Naive thymus-derived CD4-positive, alpha-beta T cell (primary cell): ENCODE data around the gene PCDHAC1. TPM values are rescaled to one million over a fixed set of nuclear protein-coding genes. Genes with fewer than 3 reads are reported as not detected.
"Not testable (repeated sequence)": the region's sequence is repeated elsewhere in the genome, so short reads cannot be mapped to it uniquely, and the experiment has no call there.

Experiments
- ATAC-seq: fragments of 150-1000 bp; cut with Tn5 transposase; 2 replicates; pipeline ENCODE4 v1.10.0; 2021; ENCODE audit warnings: mild to moderate bottlenecking, moderate library complexity
- CTCF ChIA-PET: fragments of 350-600 bp; sonication (Branson Sonifier 250); formaldehyde crosslinking; loops from one replicate; lab custom pipeline; 2021; ENCODE audit warnings: antibody characterized with exemption; lab: Charles Lee
- POLR2A ChIA-PET: fragments of 350-600 bp; sonication (Branson Sonifier 250); formaldehyde crosslinking; loops from one replicate; lab custom pipeline; 2021; ENCODE audit warnings: antibody characterized with exemption, inconsistent platforms; lab: Charles Lee
- DNase-seq, 9 donors: peaks; one replicate each; pipeline versions ENCODE4 v3.0.0 to v3.0.0-alpha.2; 2020 to 2022; ENCODE audit warnings: mixed read lengths in 1 of 9
- H3K27ac ChIP-seq: one replicate; pipeline ENCODE4 v1.7.0; 2013; ENCODE audit warnings: mild to moderate bottlenecking, low read depth, low read length, moderate library complexity
- H3K27me3 ChIP-seq, 2 donors: one replicate each; pipeline ENCODE4 v1.7.0; 2013; ENCODE audit warnings: low read length in 2 of 2, mild to moderate bottlenecking in 2 of 2, moderate library complexity in 2 of 2; ENCODE audit not compliant: control insufficient read depth in 2 of 2, insufficient read depth in 2 of 2
- H3K36me3 ChIP-seq, 3 experiments: 1 replicate in 2 of 3; 2 replicates in 1 of 3; pipeline ENCODE4 v1.7.0; 2013; ENCODE audit warnings: low read length in 3 of 3, mild to moderate bottlenecking in 3 of 3, moderate library complexity in 1 of 3; ENCODE audit not compliant: insufficient read depth in 3 of 3, control insufficient read depth in 2 of 3
- H3K4me1 ChIP-seq, 2 donors: one replicate each; pipeline ENCODE4 v1.7.0; 2013; ENCODE audit warnings: low read length in 2 of 2, mild to moderate bottlenecking in 2 of 2, moderate library complexity in 1 of 2; ENCODE audit not compliant: control insufficient read depth in 2 of 2, insufficient read depth in 2 of 2
- H3K4me3 ChIP-seq: 2 replicates; pipeline ENCODE4 v1.7.0; 2013; ENCODE audit warnings: mild to moderate bottlenecking, low read length
- H3K9me3 ChIP-seq, 3 experiments: 1 replicate in 2 of 3; 2 replicates in 1 of 3; pipeline ENCODE4 v1.7.0; 2013; ENCODE audit warnings: low read length in 3 of 3; ENCODE audit not compliant: control insufficient read depth in 2 of 3
- H3K27ac Mint-ChIP-seq, 9 donors: one replicate each; pipeline ENCODE4 v1.8.0; 2020 to 2022; ENCODE audit warnings: mixed read lengths in 9 of 9, mild to moderate bottlenecking in 8 of 9, moderate library complexity in 5 of 9, inconsistent platforms in 2 of 9
- H3K27me3 Mint-ChIP-seq, 5 donors: one replicate each; pipeline ENCODE4 v1.8.0; 2021 to 2022; ENCODE audit warnings: mixed read lengths in 5 of 5, mild to moderate bottlenecking in 1 of 5
- H3K36me3 Mint-ChIP-seq, 5 donors: one replicate each; pipeline ENCODE4 v1.8.0; 2020 to 2022; ENCODE audit warnings: mixed read lengths in 5 of 5, mild to moderate bottlenecking in 3 of 5, inconsistent platforms in 1 of 5
- H3K4me1 Mint-ChIP-seq, 7 donors: one replicate each; pipeline ENCODE4 v1.8.0; 2020 to 2022; ENCODE audit warnings: mixed read lengths in 7 of 7, mild to moderate bottlenecking in 3 of 7, inconsistent platforms in 1 of 7
- H3K4me3 Mint-ChIP-seq, 10 donors: one replicate each; pipeline ENCODE4 v1.8.0; 2020 to 2022; ENCODE audit warnings: mild to moderate bottlenecking in 10 of 10, mixed read lengths in 10 of 10, moderate library complexity in 6 of 10, inconsistent platforms in 2 of 10
- H3K9me3 Mint-ChIP-seq, 11 donors: one replicate each; pipeline ENCODE4 v1.8.0; 2020 to 2022; ENCODE audit warnings: mixed read lengths in 11 of 11, mild to moderate bottlenecking in 4 of 11, inconsistent platforms in 1 of 11, moderate library complexity in 1 of 11
- intact Hi-C, 2 donors: fragments of 100-400 bp; cut with micrococcal nuclease; formaldehyde crosslinking; loops; one replicate each; pipeline ENCODE4 v1.15.1; 2023
- polyA plus RNA-seq, 2 donors: library from polyadenylated mRNA; unstranded; fragments of 300-500 nt; fragmentation: Illumina TruSeq; gene quantifications; one replicate each; pipeline ENCODE4 v1.2.3, GENCODE V29; 2021
- total RNA-seq, 6 experiments: library from RNA in 5 of 6; stranded (reverse) in 5 of 6; gene quantifications; 1 replicate in 5 of 6; 2 replicates in 1 of 6; pipeline ENCODE4 v1.2.3 and lab custom pipeline; 2021 to 2026

Gene PCDHAC1, protein sequence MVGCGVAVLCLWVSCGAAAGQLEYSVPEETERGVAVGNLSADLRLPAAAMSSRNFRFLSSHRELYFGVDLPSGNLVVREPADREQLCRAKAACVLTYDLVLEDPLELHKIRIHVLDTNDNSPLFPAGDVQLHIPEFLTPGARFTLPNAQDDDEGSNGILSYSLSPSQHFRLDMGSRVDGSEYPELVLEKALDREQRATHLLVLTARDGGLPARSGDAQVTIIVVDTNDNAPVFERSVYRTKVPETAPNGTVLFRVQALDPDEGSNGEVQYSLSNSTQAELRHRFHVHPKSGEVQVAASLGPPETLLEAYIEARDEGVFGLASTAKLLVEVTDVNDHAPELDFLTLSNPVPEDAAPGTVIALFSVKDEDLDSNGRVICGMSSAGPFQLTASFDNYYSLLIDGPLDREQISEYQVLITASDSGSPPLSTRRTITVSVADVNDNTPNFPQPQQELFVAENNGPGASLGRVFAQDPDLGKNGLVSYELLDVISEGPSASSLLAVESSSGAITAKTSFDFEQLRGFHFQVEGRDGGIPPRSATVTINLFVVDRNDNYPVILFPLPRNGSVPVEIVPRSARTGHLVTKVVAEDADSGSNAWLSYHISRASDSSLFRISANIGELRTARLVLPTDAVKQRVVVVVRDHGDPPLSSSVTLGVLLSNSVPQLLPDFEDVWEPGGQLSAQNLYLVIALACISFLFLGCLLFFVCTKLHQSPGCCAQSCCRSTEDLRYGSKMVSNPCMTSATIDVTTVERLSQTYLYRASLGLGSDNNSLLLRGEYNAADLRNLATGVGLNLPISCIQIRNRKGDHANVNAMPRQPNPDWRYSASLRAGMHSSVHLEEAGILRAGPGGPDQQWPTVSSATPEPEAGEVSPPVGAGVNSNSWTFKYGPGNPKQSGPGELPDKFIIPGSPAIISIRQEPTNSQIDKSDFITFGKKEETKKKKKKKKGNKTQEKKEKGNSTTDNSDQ
- not detected for total RNA-seq
- not detected for polyA plus RNA-seq
- 0.40 reads per million for total RNA-seq (lab: John Stamatoyannopoulos, UW)

DNA sequence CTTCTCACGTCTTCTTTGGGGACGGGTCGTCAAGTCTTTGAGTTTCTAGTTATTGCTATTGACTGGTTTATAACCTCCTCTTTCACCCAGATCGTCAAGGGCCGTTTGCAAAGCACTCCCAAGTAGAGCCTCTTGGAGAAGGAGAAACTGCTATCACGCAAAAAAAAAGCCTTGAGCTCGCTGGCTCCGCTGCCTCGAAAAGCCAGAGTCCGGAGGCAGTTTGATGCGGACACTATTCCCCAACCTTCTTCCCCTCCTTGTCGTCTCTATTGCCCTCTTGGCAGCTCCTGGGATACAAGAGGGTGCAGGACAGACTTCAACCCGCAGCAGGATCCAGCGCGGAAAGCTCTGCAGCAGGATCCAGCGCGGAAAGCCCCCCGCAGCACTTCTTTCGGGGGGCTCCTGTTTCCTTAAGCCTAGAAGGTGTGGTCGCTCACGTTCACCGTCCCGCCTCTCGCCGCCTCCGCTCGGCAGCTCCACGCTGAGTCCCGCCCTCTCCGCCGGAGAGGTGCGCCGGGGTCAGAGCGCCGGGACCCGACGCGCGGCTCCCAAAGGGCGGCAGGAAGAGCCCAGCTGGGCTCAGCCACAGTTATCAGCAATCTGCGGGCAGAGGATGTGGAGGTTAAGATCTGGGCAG, at the start of gene PCDHAC1:
TSS of gene PCDHAC1 (plus strand) at position 494 of the 637 bp plus-strand sequence. CDS start 594 bp downstream, outside the sequence.
- H3K36me3 ChIP-seq: no peaks in the 10 kb centered on the region
- Mint-ChIP-seq H3K4me3 (peak within 1 kb of the TSS; percentile 17 to 78 (median 72)), H3K9me3 (peaks cover 0 to 42% (median 10%) of the 10 kb centered on the region in 11 donors), H3K4me1 (peaks cover 0 to 18% (median 10%) of the 10 kb centered on the region in 7 donors), H3K36me3 (peaks cover 0 to 17% (median 4%) of the 10 kb centered on the region in 5 donors), H3K27me3 (peaks cover 24 to 73% (median 69%) of the 10 kb centered on the region in 5 donors), H3K27ac (no peak within 1 kb of the TSS)
- no peak for ATAC-seq
- H3K9me3 ChIP-seq: no peaks in the 10 kb centered on the region
- intact Hi-C loops: no loop called here
- H3K4me3 ChIP-seq: no peak within 1 kb of the TSS
- DNase-seq: no peak
- H3K4me1 ChIP-seq: no peaks in the 10 kb centered on the region
- CTCF ChIA-PET: no interaction called here
- POLR2A ChIA-PET: no interaction called here
- no peaks in the 10 kb centered on the region for H3K27me3 ChIP-seq
- no peak within 1 kb of the TSS for H3K27ac ChIP-seq

DNA sequence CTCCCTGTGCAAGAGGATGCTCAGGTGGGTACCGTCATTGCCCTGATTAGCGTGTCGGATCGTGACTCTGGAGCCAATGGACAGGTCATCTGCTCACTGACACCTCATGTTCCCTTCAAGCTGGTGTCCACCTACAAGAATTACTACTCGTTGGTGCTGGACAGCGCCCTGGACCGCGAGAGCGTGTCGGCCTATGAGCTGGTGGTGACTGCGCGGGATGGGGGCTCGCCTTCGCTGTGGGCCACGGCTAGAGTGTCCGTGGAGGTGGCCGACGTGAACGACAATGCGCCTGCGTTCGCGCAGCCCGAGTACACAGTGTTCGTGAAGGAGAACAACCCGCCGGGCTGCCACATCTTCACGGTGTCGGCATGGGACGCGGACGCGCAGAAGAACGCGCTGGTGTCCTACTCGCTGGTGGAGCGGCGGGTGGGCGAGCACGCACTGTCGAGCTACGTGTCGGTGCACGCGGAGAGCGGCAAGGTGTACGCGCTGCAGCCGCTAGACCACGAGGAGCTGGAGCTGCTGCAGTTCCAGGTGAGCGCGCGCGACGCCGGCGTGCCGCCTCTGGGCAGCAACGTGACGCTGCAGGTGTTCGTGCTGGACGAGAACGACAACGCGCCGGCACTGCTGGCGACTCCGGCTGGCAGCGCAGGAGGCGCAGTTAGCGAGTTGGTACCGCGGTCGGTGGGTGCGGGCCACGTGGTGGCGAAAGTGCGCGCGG, 49.4 kb upstream of the PCDHAC1 start:
- ATAC-seq, intact Hi-C loops: not testable (repeated sequence)
- peaks cover 7 to 86% (median 46%) of the 10 kb centered on the region in 11 donors for H3K9me3 Mint-ChIP-seq

DNA sequence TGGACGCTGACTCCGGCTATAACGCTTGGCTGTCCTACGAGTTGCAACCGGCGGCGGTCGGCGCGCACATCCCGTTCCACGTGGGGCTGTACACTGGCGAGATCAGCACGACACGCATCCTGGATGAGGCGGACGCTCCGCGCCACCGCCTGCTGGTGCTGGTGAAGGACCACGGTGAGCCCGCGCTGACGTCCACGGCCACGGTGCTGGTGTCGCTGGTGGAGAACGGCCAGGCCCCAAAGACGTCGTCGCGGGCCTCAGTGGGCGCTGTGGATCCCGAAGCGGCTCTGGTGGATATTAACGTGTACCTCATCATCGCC, 48.9 kb upstream of the PCDHAC1 start:
- no peaks in the 10 kb centered on the region for H3K36me3 ChIP-seq
- Mint-ChIP-seq H3K4me1 (no peaks in the 10 kb centered on the region), H3K4me3 (no peak overlapping the region), H3K36me3 (peaks cover 0 to 34% (median 4%) of the 10 kb centered on the region in 5 donors), H3K27me3 (peaks cover 0 to 74% (median 71%) of the 10 kb centered on the region in 5 donors), H3K27ac (no peak overlapping the region), H3K9me3 (peaks cover 9 to 86% (median 45%) of the 10 kb centered on the region in 11 donors)
- H3K27ac ChIP-seq: no peak overlapping the region
- ChIA-PET CTCF (no interaction called here), POLR2A (no interaction called here)
- H3K27me3 ChIP-seq: no peaks in the 10 kb centered on the region
- peaks cover 0 to 21% (median 0%) of the 10 kb centered on the region in 3 experiments for H3K9me3 ChIP-seq
- no peak overlapping the region for H3K4me3 ChIP-seq
- H3K4me1 ChIP-seq: no peaks in the 10 kb centered on the region
- ATAC-seq (no peak), DNase-seq (no peak)
- intact Hi-C loops: no loop called here

More for the DNA sequence above, 49.4 kb upstream of the PCDHAC1 start:
- H3K4me3 ChIP-seq, H3K4me1 Mint-ChIP-seq, CTCF ChIA-PET, H3K27me3 ChIP-seq, H3K4me3 Mint-ChIP-seq, H3K4me1 ChIP-seq, POLR2A ChIA-PET, H3K27ac ChIP-seq, DNase-seq, H3K36me3 ChIP-seq: not testable (repeated sequence)
- Mint-ChIP-seq H3K27me3 (peaks cover 0 to 74% (median 73%) of the 10 kb centered on the region in 5 donors), H3K27ac (peak overlapping the region in 1 of 9 donors; percentile 52), H3K36me3 (peaks cover 0 to 32% (median 2%) of the 10 kb centered on the region in 5 donors)
- peaks cover 0 to 21% (median 0%) of the 10 kb centered on the region in 3 experiments for H3K9me3 ChIP-seq

DNA sequence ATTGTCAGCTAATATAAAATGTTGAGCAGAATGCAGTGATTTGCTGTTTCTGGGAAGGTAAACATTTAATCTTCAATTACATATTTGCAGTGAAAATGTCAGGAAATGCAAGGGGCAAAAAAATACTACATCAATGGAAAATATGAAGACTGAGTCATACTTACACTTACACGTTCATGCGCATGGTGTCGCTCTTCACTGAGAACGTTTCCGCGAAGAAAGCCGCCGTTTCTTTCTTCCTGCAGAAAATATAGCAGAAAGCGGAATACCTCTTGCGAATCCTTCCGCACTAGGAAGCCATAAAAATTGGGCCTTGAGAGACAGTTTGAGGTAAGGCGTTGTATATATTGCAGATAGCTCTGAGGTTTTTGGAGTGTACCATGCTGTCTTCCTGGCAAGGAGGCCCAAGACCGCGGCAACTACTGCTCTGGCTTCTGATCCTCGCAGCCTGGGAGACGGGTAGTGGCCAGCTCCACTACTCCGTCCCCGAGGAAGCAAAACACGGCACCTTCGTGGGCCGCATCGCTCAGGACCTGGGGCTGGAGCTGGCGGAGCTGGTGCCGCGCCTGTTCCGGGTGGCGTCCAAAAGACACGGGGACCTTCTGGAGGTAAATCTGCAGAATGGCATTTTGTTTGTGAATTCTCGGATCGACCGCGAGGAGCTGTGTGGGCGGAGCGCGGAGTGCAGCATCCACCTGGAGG, 44.1 kb upstream of the PCDHAC1 start, which contains the start of gene PCDHA13:
TSS of gene PCDHA13 (plus strand) at position 236 of the 702 bp plus-strand sequence. CDS start at position 381, 145 bp downstream.
- ATAC-seq (no peak), DNase-seq (no peak)
- H3K36me3 ChIP-seq: no peaks in the 10 kb centered on the region
- H3K36me3 Mint-ChIP-seq: peaks cover 0 to 40% (median 4%) of the 10 kb centered on the region in 5 donors
- H3K27ac ChIP-seq: no peak within 1 kb of the TSS
- peaks cover 11 to 81% (median 35%) of the 10 kb centered on the region in 11 donors for H3K9me3 Mint-ChIP-seq
- peaks cover 0 to 21% (median 0%) of the 10 kb centered on the region in 3 experiments for H3K9me3 ChIP-seq
- no peaks in the 10 kb centered on the region for H3K4me1 ChIP-seq
- H3K27me3 Mint-ChIP-seq: peaks cover 0 to 56% (median 50%) of the 10 kb centered on the region in 5 donors
- intact Hi-C loops: loop anchor here in 1 of 2 donors (5.0 kb wide), 1 partner anchor 40 kb away; the partner anchor contains the start of gene PCDHA8
- no peak within 1 kb of the TSS for H3K4me3 ChIP-seq
- no peak within 1 kb of the TSS for H3K4me3 Mint-ChIP-seq
- peak within 1 kb of the TSS in 1 of 9 donors; percentile 46 for H3K27ac Mint-ChIP-seq
- ChIA-PET POLR2A (no interaction called here), CTCF (no interaction called here)
- H3K4me1 Mint-ChIP-seq: no peaks in the 10 kb centered on the region
- H3K27me3 ChIP-seq: no peaks in the 10 kb centered on the region

DNA sequence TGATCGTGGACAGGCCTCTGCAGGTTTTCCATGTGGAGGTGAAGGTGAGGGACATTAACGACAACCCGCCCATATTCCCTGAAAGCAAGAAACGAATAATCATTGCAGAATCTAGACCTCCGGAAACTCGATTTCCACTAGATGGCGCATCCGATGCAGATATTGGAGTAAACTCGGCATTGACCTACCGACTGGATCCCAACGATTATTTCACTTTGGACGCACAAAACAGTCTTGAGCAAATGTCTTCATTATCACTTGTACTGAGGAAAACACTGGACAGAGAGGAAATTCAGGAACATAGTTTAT, 43.6 kb upstream of the PCDHAC1 start:
- H3K27me3 Mint-ChIP-seq: peaks cover 0 to 56% (median 53%) of the 10 kb centered on the region in 5 donors
- peaks cover 0 to 16% (median 0%) of the 10 kb centered on the region in 3 experiments for H3K9me3 ChIP-seq
- DNase-seq (no peak), ATAC-seq (no peak)
- POLR2A ChIA-PET: no interaction called here
- peak overlapping the region in 1 of 9 donors; percentile 46 for H3K27ac Mint-ChIP-seq
- no peaks in the 10 kb centered on the region for H3K4me1 Mint-ChIP-seq
- no peak overlapping the region for H3K4me3 Mint-ChIP-seq
- H3K4me3 ChIP-seq: no peak overlapping the region
- H3K36me3 Mint-ChIP-seq: peaks cover 0 to 40% (median 5%) of the 10 kb centered on the region in 5 donors
- CTCF ChIA-PET: no interaction called here
- H3K4me1 ChIP-seq: no peaks in the 10 kb centered on the region
- H3K27ac ChIP-seq: no peak overlapping the region
- intact Hi-C loops: loop anchor here in 1 of 2 donors (5.0 kb wide), 1 partner anchor 40 kb away; the partner anchor contains the start of gene PCDHA8
- H3K9me3 Mint-ChIP-seq: peaks cover 14 to 82% (median 37%) of the 10 kb centered on the region in 11 donors
- no peaks in the 10 kb centered on the region for H3K27me3 ChIP-seq
- H3K36me3 ChIP-seq: no peaks in the 10 kb centered on the region
